Effector memory CD4-positive, alpha-beta T cell (primary cell): ENCODE measurements around the gene NFIX.

Experiments used
- DNase-seq, 3 donors: peaks; one replicate each; pipeline ENCODE4 v3.0.0-alpha.2; 2020
- H3K27ac ChIP-seq: 2 replicates; pipeline ENCODE4 v1.7.0; 2013; ENCODE audit warnings: mild to moderate bottlenecking, low read length, moderate library complexity; ENCODE audit not compliant: insufficient read depth, poor library complexity, severe bottlenecking
- H3K27me3 ChIP-seq: replicated peaks from 2 replicates; pipeline ENCODE4 v1.7.0; 2013; ENCODE audit warnings: mild to moderate bottlenecking, low read length; ENCODE audit not compliant: insufficient read depth, control insufficient read depth, poor library complexity, severe bottlenecking
- H3K36me3 ChIP-seq: 2 replicates; pipeline ENCODE4 v1.7.0; 2013; ENCODE audit warnings: mild to moderate bottlenecking, low read length, moderate library complexity; ENCODE audit not compliant: control insufficient read depth, insufficient read depth
- H3K4me1 ChIP-seq: 2 replicates; pipeline ENCODE4 v1.7.0; 2013; ENCODE audit warnings: low read length, mild to moderate bottlenecking; ENCODE audit not compliant: control insufficient read depth, insufficient read depth, poor library complexity, severe bottlenecking
- H3K4me3 ChIP-seq: 2 replicates; pipeline ENCODE4 v1.7.0; 2013; ENCODE audit warnings: low read length, low read depth, mild to moderate bottlenecking; ENCODE audit not compliant: insufficient read depth, poor library complexity, severe bottlenecking
- H3K9me3 ChIP-seq: 2 replicates; pipeline ENCODE4 v1.7.0; 2013; ENCODE audit warnings: mild to moderate bottlenecking, low read length, moderate library complexity; ENCODE audit not compliant: control insufficient read depth

Gene NFIX

GRCh38 chr19:13074378-13074777 lies 79.1 kb downstream of the NFIX start:
- Histone ChIP-seq H3K27me3 (peaks cover 2% of the 10 kb centered on the region), H3K4me3 (no peak overlapping the region), H3K36me3 (no peaks in the 10 kb centered on the region), H3K4me1 (no peaks in the 10 kb centered on the region), H3K9me3 (no peaks in the 10 kb centered on the region), H3K27ac (no peak overlapping the region)
- DNase-seq = no peak

- H3K27ac ChIP-seq = no peak overlapping the region
- no peaks in the 10 kb centered on the region for H3K4me1 ChIP-seq
- no peaks in the 10 kb centered on the region for H3K9me3 ChIP-seq
- H3K36me3 ChIP-seq = no peaks in the 10 kb centered on the region
- DNase-seq = no peak
- peaks cover 2% of the 10 kb centered on the region for H3K27me3 ChIP-seq
- no peak overlapping the region for H3K4me3 ChIP-seq
Measured at GRCh38 chr19:13076320-13076719, 81.0 kb downstream of the NFIX start.

- Histone ChIP-seq H3K27me3 (no peaks in the 10 kb centered on the region), H3K4me1 (no peaks in the 10 kb centered on the region), H3K4me3 (no peak overlapping the region), H3K27ac (no peak overlapping the region), H3K9me3 (no peaks in the 10 kb centered on the region), H3K36me3 (no peaks in the 10 kb centered on the region)
- no peak for DNase-seq
Measured at GRCh38 chr19:13076787-13077186, 81.5 kb downstream of the NFIX start.

- H3K27ac ChIP-seq = no peak overlapping the region
- DNase-seq = no peak
- no peaks in the 10 kb centered on the region for H3K9me3 ChIP-seq
- no peaks in the 10 kb centered on the region for H3K4me1 ChIP-seq
- H3K27me3 ChIP-seq = no peaks in the 10 kb centered on the region
- H3K4me3 ChIP-seq = no peak overlapping the region
- no peaks in the 10 kb centered on the region for H3K36me3 ChIP-seq
Measured at GRCh38 chr19:13077240-13077639, 82.0 kb downstream of the NFIX start.

- Histone ChIP-seq H3K4me1 (no peaks in the 10 kb centered on the region), H3K27ac (no peak overlapping the region), H3K9me3 (no peaks in the 10 kb centered on the region), H3K36me3 (no peaks in the 10 kb centered on the region), H3K27me3 (no peaks in the 10 kb centered on the region), H3K4me3 (no peak overlapping the region)
- no peak for DNase-seq
Measured at GRCh38 chr19:13078381-13078780, 83.1 kb downstream of the NFIX start.

- Histone ChIP-seq H3K4me1 (no peaks in the 10 kb centered on the region), H3K9me3 (no peaks in the 10 kb centered on the region), H3K27me3 (no peaks in the 10 kb centered on the region), H3K27ac (no peak overlapping the region), H3K4me3 (no peak overlapping the region), H3K36me3 (no peaks in the 10 kb centered on the region)
- no peak for DNase-seq
Measured at GRCh38 chr19:13078897-13079541, 83.7 kb downstream of the NFIX start.

GRCh38 chr19:13079542-13079986 lies 84.3 kb downstream of the NFIX start:
- no peaks in the 10 kb centered on the region for H3K4me1 ChIP-seq
- H3K9me3 ChIP-seq = no peaks in the 10 kb centered on the region
- no peak overlapping the region for H3K4me3 ChIP-seq
- no peaks in the 10 kb centered on the region for H3K36me3 ChIP-seq
- no peak overlapping the region for H3K27ac ChIP-seq
- no peak for DNase-seq
- H3K27me3 ChIP-seq = no peaks in the 10 kb centered on the region

GRCh38 chr19:13082192-13083007 lies 87.1 kb downstream of the NFIX start:
- H3K4me1 ChIP-seq = no peaks in the 10 kb centered on the region
- H3K27ac ChIP-seq = no peak overlapping the region
- no peak overlapping the region for H3K4me3 ChIP-seq
- no peaks in the 10 kb centered on the region for H3K9me3 ChIP-seq
- DNase-seq = no peak
- H3K36me3 ChIP-seq = no peaks in the 10 kb centered on the region
- H3K27me3 ChIP-seq = no peaks in the 10 kb centered on the region

- H3K36me3 ChIP-seq = no peaks in the 10 kb centered on the region
- DNase-seq = no peak
- no peaks in the 10 kb centered on the region for H3K9me3 ChIP-seq
- no peak overlapping the region for H3K27ac ChIP-seq
- H3K27me3 ChIP-seq = no peaks in the 10 kb centered on the region
- no peaks in the 10 kb centered on the region for H3K4me1 ChIP-seq
- no peak overlapping the region for H3K4me3 ChIP-seq
Measured at GRCh38 chr19:13083008-13083404, 87.7 kb downstream of the NFIX start.

- H3K27me3 ChIP-seq = no peaks in the 10 kb centered on the region
- H3K4me3 ChIP-seq = no peak overlapping the region
- H3K36me3 ChIP-seq = no peaks in the 10 kb centered on the region
- DNase-seq = no peak
- H3K9me3 ChIP-seq = no peaks in the 10 kb centered on the region
- no peak overlapping the region for H3K27ac ChIP-seq
- no peaks in the 10 kb centered on the region for H3K4me1 ChIP-seq
Measured at GRCh38 chr19:13083627-13084026, 88.4 kb downstream of the NFIX start.
